HG03565 (cell line): ENCODE data around the gene ITGA3.

ENCODE experiments used
- ATAC-seq: cut with Tn5 transposase; IDR thresholded peaks from one replicate; pipeline ENCODE4 v1.9.1; 2021; ENCODE audit warnings: mild to moderate bottlenecking, moderate library complexity; ENCODE audit not compliant: unreplicated experiment

ITGA3 gene

DNA sequence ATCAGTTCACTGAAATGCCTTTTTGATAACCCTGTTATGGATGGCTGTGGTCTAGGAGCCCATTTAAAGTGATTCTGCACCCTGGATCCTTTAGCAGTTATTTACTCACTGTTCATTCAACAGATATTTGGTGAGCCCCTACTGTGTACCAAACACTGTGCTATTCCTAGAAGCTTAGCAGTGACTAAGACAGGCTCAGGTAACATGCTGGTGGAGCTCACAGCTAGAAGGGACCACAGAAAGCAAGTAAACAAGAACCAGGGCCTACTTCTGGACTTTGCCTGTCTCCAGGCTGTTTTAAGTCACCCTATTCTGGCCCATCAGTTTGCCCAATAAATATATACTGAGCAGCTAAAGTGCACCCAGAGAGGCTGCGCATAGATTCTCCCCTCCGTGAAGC lies 11.1 kb downstream of the ITGA3 start:
- no peak for ATAC-seq

DNA sequence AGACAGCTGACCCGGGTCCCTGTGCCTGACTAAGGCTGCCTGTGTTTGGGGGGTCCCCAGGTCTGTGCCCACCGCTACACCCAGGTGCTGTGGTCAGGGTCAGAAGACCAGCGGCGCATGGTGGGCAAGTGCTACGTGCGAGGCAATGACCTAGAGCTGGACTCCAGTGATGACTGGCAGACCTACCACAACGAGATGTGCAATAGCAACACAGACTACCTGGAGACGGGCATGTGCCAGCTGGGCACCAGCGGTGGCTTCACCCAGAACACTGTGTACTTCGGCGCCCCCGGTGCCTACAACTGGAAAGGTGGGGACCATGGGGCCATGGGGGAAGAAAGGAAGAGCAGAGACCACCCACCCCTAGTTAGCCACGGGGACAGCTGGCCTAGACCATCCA lies 12.1 kb downstream of the ITGA3 start:
- ATAC-seq = no peak

DNA sequence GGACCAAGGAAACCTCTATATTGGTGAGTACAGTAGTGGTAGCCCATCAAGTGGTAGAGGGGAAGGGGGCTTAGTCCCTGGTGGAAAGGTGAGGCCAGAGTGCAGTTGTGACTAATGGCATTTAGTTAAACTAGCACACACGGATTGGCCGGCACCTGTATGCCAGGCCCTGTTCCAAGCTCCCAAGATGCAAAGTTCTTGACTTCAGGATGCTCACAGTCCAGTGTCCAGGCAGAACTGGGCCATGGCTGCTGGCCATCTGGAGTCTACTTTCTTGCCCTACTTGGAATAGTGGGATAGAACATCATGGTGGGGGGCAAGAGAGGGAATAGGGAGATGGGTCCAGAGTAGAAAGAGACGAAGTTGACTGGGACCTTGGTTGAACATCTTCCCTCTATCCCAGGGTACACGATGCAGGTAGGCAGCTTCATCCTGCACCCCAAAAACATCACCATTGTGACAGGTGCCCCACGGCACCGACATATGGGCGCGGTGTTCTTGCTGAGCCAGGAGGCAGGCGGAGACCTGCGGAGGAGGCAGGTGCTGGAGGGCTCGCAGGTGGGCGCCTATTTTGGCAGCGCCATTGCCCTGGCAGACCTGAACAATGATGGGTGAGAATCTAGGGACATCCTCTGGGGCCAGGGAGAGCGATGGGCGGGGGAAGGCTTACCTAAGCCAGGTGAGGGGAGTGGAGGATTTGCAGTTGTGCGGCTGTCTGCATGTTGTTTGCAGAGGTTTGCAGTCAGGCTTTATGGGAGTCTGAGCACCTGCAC lies 15.2 kb downstream of the ITGA3 start:
- ATAC-seq = no peak

GRCh38 chr17:50071692-50072091 lies 15.8 kb downstream of the ITGA3 start:
- ATAC-seq = no peak

DNA sequence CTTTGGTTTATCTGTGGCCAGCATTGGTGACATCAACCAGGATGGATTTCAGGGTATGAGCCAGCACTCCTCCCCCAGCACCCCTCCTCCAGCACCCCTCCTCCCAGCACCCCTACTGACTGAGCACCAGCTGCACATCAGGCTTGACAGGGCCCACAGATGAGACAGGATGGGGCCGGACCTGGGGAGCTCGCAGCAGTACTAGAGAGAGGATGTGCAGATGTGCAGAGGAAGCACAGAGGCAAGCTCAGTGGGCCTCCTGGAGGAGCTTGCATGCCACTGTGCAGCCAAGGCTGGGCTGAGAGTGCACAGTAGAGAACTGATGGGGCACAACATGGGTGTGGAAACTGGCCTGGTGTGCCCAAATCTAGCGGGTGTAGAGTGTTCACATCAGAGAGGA lies 16.2 kb downstream of the ITGA3 start:
- ATAC-seq = no peak

- no peak for ATAC-seq
Observed at GRCh38 chr17:50072925-50073324, 17.0 kb downstream of the ITGA3 start.

- no peak for ATAC-seq
Observed at GRCh38 chr17:50074227-50074626, 18.3 kb downstream of the ITGA3 start.

GRCh38 chr17:50075446-50076032 lies 19.6 kb downstream of the ITGA3 start:
- no peak for ATAC-seq

DNA sequence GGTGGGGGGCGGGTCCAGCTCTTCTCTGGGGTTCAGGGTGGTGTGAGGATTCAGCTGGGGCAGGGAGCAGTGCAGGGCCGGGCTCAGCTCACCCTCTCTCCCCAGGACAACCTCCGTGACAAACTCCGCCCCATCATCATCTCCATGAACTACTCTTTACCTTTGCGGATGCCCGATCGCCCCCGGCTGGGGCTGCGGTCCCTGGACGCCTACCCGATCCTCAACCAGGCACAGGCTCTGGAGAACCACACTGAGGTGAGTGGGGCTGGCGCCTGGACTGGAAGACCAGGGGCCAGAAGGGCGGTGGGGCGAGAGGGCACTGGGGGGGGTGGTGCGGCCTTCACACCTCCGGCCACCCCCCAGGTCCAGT lies 20.3 kb downstream of the ITGA3 start:
- ATAC-seq = no peak

DNA sequence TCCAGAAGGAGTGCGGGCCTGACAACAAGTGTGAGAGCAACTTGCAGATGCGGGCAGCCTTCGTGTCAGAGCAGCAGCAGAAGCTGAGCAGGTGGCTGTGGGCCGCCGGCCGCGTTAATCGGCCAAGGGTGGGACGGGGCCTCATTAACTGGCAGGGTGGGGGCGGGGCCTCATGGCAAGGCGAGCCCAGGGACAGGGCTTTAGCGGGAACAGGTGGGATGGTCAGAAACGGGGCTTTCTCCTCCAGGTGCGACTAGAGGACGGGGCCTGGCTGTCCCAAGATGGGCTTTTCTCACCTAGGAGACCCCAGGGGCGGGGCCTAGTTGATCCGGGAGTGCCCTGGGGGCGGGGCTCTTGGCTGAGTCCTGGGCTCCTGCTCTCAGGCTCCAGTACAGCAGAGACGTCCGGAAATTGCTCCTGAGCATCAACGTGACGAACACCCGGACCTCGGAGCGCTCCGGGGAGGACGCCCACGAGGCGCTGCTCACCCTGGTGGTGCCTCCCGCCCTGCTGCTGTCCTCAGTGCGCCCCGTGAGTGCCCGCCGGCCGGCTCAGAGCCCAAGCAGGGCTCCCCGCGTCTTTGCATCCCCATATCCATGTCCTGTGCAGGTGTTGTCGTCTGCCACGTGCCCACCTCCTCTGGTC lies 20.8 kb downstream of the ITGA3 start:
- no peak for ATAC-seq

GRCh38 chr17:50078430-50078829 lies 22.5 kb downstream of the ITGA3 start:
- ATAC-seq = no peak

DNA sequence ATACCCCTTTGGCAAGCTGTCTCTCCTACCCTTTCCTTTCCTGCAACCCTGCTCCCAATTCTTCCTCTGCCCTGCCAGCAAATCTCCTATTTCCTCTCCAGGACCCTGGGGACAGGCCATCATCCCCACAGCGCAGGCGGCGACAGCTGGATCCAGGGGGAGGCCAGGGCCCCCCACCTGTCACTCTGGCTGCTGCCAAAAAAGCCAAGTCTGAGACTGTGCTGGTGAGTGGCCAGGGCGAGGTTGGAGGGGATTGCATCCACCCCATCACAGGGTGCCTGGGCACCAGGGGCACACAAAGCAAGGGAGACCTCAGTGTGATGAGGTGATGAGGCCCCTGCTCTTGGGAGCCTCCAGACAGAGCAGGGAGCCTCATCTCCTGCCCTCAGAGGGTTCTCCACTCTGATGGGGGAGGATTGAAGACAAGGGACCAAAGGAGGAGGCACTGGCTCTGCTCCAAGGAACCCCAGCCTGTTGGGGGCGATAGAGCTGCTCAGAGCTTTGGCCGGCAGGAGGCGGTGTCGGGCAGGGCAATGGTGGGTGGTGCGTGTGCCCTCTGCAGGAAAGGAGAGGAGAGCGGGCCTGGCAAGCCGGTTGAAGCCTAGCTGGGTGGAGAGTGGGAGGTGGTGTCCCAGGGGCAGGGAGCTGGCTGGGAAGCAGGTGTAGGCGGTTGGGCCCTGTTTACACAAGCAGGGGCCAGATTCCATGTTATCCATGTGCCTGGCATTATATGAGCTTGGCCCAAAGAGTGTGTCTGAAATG lies 23.6 kb downstream of the ITGA3 start:
- ATAC-seq = no peak

GRCh38 chr17:50080096-50080480 lies 24.2 kb downstream of the ITGA3 start:
- no peak for ATAC-seq

DNA sequence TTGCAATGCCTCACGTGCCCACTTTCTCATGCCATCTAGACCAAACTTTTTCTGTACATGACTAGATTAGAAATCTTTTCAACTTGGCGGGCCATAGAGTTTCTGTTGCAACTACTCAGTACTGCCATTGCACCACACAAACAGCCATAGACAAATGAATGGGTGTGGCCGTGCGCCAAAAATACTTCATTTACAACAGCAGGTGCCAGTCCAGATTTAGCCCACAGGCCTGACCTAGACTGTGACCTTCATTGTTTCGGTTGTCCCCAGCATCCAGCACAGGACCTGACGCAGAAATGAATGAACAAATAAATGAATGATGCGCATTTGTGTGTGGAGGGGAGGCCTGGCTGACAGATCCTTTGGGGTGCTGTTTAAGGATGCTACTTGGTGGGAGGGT lies 24.9 kb downstream of the ITGA3 start:
- no peak for ATAC-seq

DNA sequence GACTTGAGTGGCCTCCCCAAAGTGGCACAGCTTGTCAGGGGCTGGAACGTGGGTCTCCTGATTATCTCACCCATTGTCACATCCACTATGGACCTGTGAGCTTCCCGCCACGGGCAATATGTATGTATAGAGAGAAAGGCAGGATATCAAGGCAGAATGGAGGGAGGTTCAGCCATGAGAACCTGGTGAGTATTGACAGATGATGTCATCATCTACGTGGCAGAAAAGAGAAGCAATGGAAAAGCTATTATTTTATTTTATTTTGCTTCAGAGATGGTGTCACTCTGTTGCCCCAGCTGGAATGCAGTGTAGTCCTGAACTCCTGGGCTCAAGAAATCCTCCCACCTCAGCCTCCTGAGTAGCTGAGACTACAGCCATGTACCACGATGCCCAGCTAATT lies 25.8 kb downstream of the ITGA3 start:
- ATAC-seq = no peak

DNA sequence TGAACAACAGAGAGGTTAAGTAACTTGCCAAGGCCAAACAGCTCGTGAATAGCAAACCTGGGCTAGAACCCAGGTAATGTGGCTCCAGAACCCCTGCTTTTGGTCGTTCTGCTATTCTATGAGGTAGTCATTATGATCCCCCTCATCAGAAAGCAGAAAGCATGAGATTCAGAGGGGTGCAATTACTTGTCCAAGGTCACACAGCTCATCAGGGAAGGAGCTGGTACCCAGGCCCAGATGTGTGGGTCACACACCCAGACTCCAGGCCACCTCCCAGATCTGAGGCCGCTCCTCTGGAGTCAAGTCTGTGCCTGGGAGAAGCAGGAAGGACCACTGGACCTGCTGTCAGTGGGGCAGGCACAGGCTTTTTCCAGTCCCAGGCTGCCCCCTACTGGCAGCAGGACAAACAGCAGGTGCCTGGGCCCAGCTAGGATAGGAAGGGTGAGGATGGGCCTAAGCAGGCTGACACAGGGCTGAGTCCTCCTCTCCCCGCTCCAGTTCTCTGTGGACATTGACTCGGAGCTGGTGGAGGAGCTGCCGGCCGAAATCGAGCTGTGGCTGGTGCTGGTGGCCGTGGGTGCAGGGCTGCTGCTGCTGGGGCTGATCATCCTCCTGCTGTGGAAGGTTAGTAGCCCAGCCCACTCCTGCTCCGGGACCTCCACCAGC lies 31.5 kb downstream of the ITGA3 start:
- ATAC-seq = no peak

- no peak for ATAC-seq
Observed at GRCh38 chr17:50087912-50088405, 32.0 kb downstream of the ITGA3 start.

DNA sequence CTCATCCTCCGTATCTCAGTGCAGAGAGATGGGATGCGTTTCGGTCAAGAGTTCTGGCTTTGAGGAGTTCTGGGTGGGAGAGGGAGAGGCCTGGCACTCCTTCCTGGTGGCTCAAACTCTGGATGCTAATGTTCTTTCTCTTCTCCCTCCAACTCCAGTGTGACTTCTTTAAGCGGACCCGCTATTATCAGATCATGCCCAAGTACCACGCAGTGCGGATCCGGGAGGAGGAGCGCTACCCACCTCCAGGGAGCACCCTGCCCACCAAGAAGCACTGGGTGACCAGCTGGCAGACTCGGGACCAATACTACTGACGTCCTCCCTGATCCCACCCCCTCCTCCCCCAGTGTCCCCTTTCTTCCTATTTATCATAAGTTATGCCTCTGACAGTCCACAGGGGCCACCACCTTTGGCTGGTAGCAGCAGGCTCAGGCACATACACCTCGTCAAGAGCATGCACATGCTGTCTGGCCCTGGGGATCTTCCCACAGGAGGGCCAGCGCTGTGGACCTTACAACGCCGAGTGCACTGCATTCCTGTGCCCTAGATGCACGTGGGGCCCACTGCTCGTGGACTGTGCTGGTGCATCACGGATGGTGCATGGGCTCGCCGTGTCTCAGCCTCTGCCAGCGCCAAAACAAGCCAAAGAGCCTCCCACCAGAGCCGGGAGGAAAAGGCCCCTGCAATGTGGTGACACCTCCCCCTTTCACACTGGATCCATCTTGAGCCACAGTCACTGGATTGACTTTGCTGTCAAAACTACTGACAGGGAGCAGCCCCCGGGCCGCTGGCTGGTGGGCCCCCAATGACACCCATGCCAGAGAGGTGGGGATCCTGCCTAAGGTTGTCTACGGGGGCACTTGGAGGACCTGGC lies 33.3 kb downstream of the ITGA3 start:
- ATAC-seq = no peak

DNA sequence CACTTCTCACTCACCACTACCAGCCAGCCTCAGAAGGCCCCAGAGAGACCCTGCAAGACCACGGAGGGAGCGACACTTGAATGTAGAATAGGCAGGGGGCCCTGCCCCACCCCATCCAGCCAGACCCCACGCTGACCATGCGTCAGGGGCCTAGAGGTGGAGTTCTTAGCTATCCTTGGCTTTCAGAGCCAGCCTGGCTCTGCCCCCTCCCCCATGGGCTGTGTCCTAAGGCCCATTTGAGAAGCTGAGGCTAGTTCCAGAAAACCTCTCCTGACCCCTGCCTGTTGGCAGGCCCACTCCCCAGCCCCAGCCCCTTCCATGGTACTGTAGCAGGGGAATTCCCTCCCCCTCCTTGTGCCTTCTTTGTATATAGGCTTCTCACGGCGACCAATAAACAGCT lies 34.2 kb downstream of the ITGA3 start:
- no peak for ATAC-seq
